Tibial nerve (tissue), 4 donors: ENCODE results near the gene CYB561D1. TPM values are rescaled to one million over a fixed set of nuclear protein-coding genes. Genes with fewer than 3 reads are reported as not detected.

Experiments
- DNase-seq, 2 donors: peaks; one replicate each; pipeline ENCODE4 v3.0.0-alpha.2; 2019; ENCODE audit warnings: low spot score in 2 of 2
- H3K27ac ChIP-seq, 4 donors: fragments of 200-600 bp; sonication (generic) in 3 of 4; one replicate each; pipeline ENCODE4 v1.5.1; 2017 to 2019; ENCODE audit warnings: mild to moderate bottlenecking in 1 of 4
- H3K27me3 ChIP-seq, 2 donors: fragments of 200-600 bp; sonication (generic) in 1 of 2; one replicate each; pipeline versions ENCODE4 v1.5.1 to v1.6.0; 2017 to 2019
- H3K36me3 ChIP-seq, 3 donors: fragments of 200-600 bp; sonication (generic); one replicate each; pipeline ENCODE4 v1.5.1; 2018 to 2019
- H3K4me1 ChIP-seq, 4 donors: fragments of 200-600 bp; sonication (generic) in 3 of 4; one replicate each; pipeline ENCODE4 v1.5.1; 2017 to 2019
- H3K4me3 ChIP-seq, 4 donors: fragments of 200-600 bp; sonication (generic) in 3 of 4; one replicate each; pipeline ENCODE4 v1.5.1; 2017 to 2019; ENCODE audit warnings: mild to moderate bottlenecking in 1 of 4, moderate library complexity in 1 of 4
- H3K9me3 ChIP-seq, 4 donors: fragments of 200-600 bp; sonication (generic) in 3 of 4; one replicate each; pipeline ENCODE4 v1.5.1; 2017 to 2019
- EP300 ChIP-seq, 2 donors: sonication (generic); formaldehyde crosslinking; IDR thresholded peaks; one replicate each; pipeline ENCODE4 v1.6.1; 2017; ENCODE audit warnings: antibody characterized with exemption in 2 of 2, mild to moderate bottlenecking in 1 of 2
- POLR2A ChIP-seq, 2 donors: fragments of 450-650 bp; IDR thresholded peaks; one replicate each; pipeline ENCODE4 v1.6.1; 2017; ENCODE audit warnings: antibody characterized with exemption in 2 of 2, mild to moderate bottlenecking in 2 of 2, moderate library complexity in 2 of 2
- WGBS, 2 donors: methylation state at CpG; one replicate each; pipeline ENCODE4 v1.1.5; 2018; 5-methylcytosine and 5-hydroxymethylcytosine counted together
- total RNA-seq, 4 donors: library from RNA; depleted of rRNA; stranded (reverse); fragments of >200 nt; gene quantifications; one replicate each; pipeline ENCODE4 v1.1.0, GENCODE V29; 2016
- TF ChIP-seq, protein P1 (sequence below), 5 experiments: fragments of 200-600 bp in 3 of 5; fragments of 450-650 bp in 2 of 5; sonication (generic) in 3 of 5; IDR thresholded peaks; one replicate each; pipeline ENCODE4 v1.5.1; 2016 to 2019; ENCODE audit warnings: antibody characterized with exemption in 5 of 5, mild to moderate bottlenecking in 3 of 5, moderate library complexity in 2 of 5

The CYB561D1 gene
- total RNA-seq, 4 donors from 2014 or later = 4.4 to 8.4 (median 5.6) TPM

GRCh38 chr1:109479901-109480300 lies 14.0 kb upstream of the CYB561D1 start:
- Histone ChIP-seq H3K4me1 (peaks cover 0 to 17% (median 10%) of the 10 kb centered on the region in 4 donors), H3K9me3 (no peaks in the 10 kb centered on the region), H3K4me3 (no peak overlapping the region), H3K36me3 (no peaks in the 10 kb centered on the region), H3K27me3 (no peaks in the 10 kb centered on the region), H3K27ac (no peak overlapping the region)
- no peak for DNase-seq
- TF ChIP-seq POLR2A (IDR thresholded peaks at IDR 0.05) (no peak), EP300 (IDR thresholded peaks at IDR 0.05) (no peak)
- TF ChIP-seq, protein P1, sequence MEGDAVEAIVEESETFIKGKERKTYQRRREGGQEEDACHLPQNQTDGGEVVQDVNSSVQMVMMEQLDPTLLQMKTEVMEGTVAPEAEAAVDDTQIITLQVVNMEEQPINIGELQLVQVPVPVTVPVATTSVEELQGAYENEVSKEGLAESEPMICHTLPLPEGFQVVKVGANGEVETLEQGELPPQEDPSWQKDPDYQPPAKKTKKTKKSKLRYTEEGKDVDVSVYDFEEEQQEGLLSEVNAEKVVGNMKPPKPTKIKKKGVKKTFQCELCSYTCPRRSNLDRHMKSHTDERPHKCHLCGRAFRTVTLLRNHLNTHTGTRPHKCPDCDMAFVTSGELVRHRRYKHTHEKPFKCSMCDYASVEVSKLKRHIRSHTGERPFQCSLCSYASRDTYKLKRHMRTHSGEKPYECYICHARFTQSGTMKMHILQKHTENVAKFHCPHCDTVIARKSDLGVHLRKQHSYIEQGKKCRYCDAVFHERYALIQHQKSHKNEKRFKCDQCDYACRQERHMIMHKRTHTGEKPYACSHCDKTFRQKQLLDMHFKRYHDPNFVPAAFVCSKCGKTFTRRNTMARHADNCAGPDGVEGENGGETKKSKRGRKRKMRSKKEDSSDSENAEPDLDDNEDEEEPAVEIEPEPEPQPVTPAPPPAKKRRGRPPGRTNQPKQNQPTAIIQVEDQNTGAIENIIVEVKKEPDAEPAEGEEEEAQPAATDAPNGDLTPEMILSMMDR (IDR thresholded peaks at IDR 0.05) = no peak
- 91 to 93% methylated on average over 3 of the region's 3 CpGs for WGBS, 2 donors

- H3K36me3 ChIP-seq = no peaks in the 10 kb centered on the region
- H3K4me1 ChIP-seq = peaks cover 0 to 26% (median 14%) of the 10 kb centered on the region in 4 donors
- H3K4me3 ChIP-seq = no peak overlapping the region
- no peak for DNase-seq
- no peak overlapping the region for H3K27ac ChIP-seq
- H3K9me3 ChIP-seq = no peaks in the 10 kb centered on the region
- no peaks in the 10 kb centered on the region for H3K27me3 ChIP-seq
- WGBS, 2 donors = 59 to 65% methylated on average over 2 of the region's 2 CpGs
- TF ChIP-seq, protein P1 (IDR thresholded peaks at IDR 0.05) = no peak
- TF ChIP-seq EP300 (IDR thresholded peaks at IDR 0.05) (no peak), POLR2A (IDR thresholded peaks at IDR 0.05) (no peak)
These were observed 12.2 kb upstream of the CYB561D1 start for GRCh38 chr1:109481646-109482045.

DNA sequence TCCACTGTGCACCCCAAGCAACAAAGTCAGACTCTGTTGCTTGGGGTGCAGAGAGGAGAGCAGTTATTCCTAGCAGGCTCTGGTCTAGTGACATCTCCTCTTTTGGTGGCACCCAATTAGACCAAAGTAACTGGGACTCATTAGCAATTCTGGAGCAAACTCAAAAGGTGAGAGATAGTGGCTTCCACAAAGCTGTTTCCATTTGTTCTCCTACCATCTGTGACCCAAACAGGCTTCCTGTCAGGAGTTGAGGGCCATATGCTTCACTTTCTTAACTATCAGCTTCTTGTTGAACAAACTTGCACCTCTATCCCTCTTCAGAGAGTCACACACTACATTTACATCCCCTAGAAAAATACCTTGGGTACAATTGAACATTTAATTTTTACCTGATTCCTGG lies 11.7 kb upstream of the CYB561D1 start:
- no peak overlapping the region for H3K4me3 ChIP-seq
- H3K4me1 ChIP-seq = peaks cover 0 to 26% (median 14%) of the 10 kb centered on the region in 4 donors
- no peak overlapping the region for H3K27ac ChIP-seq
- peaks cover 0 to 5% (median 0%) of the 10 kb centered on the region in 3 donors for H3K36me3 ChIP-seq
- TF ChIP-seq POLR2A (IDR thresholded peaks at IDR 0.05) (no peak), EP300 (IDR thresholded peaks at IDR 0.05) (no peak)
- TF ChIP-seq, protein P1 (IDR thresholded peaks at IDR 0.05) = no peak
- H3K27me3 ChIP-seq = no peaks in the 10 kb centered on the region
- DNase-seq = no peak
- no peaks in the 10 kb centered on the region for H3K9me3 ChIP-seq

DNA sequence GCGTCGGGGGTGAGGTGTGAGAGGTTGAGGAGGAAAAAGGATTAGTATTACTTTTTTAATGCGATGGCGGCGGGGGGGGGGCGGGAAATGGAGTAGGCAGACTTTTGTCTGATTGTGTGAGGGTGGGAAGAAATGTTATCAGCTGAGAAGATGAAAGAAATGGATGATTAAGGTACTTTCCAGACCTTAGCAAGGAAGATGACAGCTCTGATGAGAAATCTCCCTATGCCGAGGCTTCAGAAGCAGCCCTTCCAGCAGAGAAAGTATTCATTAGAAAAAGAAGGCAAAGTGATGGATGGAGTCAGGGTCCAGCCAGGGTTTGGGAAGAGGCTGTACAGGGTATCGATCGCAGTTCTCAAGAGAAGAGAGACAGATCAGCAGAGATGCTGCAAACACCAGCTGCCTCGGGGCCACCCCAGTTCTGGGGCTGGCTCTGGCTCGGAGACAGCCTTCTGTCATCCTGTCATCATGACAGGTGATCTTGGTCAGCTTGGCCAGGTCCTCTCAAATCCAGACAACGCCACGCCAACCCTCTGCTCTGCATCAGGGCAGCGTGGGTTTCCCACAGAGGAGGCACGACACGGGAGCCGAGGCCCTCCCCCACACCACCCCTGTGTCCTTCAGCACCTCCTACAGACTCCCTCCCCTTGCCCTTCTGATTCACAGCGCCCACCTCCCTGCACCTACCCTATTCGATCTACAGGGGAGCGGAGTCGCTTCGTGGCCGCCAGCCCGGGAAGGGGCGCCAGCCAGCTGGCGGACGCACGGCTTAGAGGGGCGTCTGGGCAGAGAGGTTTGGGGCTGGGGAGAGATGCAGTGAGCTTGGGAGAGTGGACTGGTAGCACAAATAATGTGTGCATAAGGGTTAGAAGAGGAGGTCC lies 10.9 kb upstream of the CYB561D1 start:
- no peak for DNase-seq
- Histone ChIP-seq H3K4me1 (peaks cover 0 to 26% (median 14%) of the 10 kb centered on the region in 4 donors), H3K36me3 (peaks cover 0 to 13% (median 1%) of the 10 kb centered on the region in 3 donors), H3K4me3 (peak overlapping the region; percentile 51 to 68 (median 55)), H3K9me3 (no peaks in the 10 kb centered on the region), H3K27me3 (no peaks in the 10 kb centered on the region), H3K27ac (peak overlapping the region in 2 of 4 donors; percentile 51 to 96)
- TF ChIP-seq, protein P1 (IDR thresholded peaks at IDR 0.05) = no peak
- TF ChIP-seq EP300 (IDR thresholded peaks at IDR 0.05) (no peak), POLR2A (IDR thresholded peaks at IDR 0.05) (no peak)
- 16% methylated on average over 28 to 29 of the region's 29 CpGs for WGBS, 2 donors
